GM12892 (cell line): ENCODE data around the gene KCNIP4.

Experiments
- DNase-seq: peaks from one replicate; pipeline ENCODE4 v3.0.0; 2011; ENCODE audit not compliant: insufficient read length
- FAIRE-seq: peaks from 2 replicates; lab custom pipeline; 2011; peaks lifted over from hg19 to GRCh38; lab: Jason Lieb, UNC
- POLR2A ChIP-seq: IDR thresholded peaks from 2 replicates; pipeline ENCODE4 v1.6.1; 2011; ENCODE audit warnings: low read depth, low read length, control low read depth
- POLR2AphosphoS5 ChIP-seq: IDR thresholded peaks from 2 replicates; pipeline ENCODE4 v1.6.1; 2011; ENCODE audit warnings: low read depth, low read length, control low read depth
- TAF1 ChIP-seq: IDR thresholded peaks from 2 replicates; pipeline ENCODE4 v1.6.1; 2011; ENCODE audit warnings: low read depth, mild to moderate bottlenecking, control low read depth, low read length, borderline replicate concordance

The KCNIP4 gene

DNA sequence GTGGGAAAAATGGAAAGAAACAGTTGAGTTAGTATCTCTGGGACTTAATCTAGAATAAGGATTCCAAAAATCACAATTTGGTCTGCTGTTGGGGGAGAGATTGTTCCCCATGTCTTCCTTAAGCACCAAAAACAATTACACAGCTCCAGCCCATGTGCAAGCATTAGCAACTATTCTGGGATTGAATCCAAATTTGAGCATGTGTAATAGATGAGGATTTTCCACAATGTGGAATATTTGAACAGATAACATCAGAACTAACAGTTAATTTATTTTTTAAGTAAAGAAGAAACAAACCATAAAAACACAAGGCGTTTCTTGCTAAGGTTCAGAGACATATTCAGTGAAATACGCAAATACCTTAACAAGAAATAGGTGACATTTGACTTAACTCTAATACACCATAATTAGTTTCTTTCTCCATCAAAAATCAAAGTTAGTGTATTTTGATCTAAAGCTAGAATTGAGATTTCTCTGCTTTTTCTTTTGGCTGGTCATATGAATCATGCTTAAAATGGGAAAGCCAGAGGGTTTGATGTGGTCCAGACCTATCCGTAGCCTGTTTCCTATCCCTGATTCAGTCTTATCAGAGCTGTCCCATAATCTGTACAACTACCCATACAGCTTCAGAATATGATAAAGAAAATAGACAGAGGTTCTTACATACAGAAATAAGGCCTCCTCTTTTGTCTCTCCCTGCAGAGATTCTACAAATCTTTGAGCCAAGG is 834.9 kb downstream of the KCNIP4 start:
- DNase-seq: no peak
- TF ChIP-seq TAF1: no peak
- no peak for TF ChIP-seq POLR2A
- TF ChIP-seq POLR2AphosphoS5: no peak
- FAIRE-seq: no peak

DNA sequence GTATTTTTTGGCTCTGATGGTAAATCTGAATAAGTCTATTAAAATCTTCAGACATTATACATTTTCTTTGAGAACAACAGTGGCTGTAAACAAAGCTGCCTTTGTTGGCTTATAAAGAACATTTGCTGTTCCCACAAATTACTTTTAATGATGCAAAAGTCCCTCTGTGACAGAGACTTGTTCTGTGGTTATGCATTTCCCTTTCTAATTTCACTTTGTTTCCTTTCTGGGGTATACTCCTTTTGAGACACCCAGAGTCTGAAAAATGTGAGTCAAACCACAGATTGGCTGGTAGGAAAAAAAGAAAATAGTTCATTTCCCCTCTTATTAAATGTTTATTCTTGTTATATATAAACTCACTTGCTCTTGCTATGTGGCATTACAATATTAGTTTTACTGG is 845.9 kb downstream of the KCNIP4 start:
- no peak for TF ChIP-seq POLR2AphosphoS5
- no peak for TF ChIP-seq TAF1
- TF ChIP-seq POLR2A: no peak
- DNase-seq (no peak), FAIRE-seq (no peak)

DNA sequence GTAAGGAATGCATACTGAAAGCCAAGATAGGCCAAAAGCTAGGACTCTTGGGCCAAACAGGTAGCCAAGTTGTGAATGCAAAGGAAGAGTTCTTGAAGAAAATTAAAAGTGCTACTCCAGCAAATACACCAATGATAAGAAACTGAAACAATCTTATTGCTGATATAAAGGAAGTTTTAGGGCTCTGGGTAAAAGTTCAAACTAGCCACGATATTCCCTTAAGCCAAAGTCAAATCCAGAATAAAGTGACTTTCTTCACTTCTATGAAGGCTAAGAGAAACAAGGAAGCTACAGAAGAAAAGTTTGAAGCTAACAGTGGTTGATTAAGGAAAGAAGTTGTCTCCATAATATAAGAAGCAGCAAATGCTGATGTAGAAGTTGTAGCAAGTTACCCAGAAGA is 850.7 kb downstream of the KCNIP4 start:
- DNase-seq: no peak
- TF ChIP-seq POLR2AphosphoS5 (no peak), POLR2A (no peak), TAF1 (no peak)
- no peak for FAIRE-seq

DNA sequence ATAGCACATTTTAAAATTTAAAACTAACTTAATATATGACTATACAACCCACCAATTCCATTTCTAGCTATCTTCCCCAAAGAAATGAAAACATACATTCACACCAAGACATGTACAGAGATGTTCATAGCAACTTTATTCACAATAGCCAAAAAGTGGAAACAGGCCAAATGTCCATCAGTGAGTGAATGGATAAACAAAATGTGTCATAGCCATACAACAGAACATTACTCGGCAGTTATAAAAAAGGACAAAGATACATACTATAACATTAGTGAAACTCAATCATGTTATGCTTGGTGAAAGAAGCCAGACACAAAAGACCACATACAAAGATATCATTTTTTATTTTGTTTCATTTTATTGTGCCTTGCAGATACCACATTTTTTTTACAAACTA is 851.5 kb downstream of the KCNIP4 start:
- no peak for FAIRE-seq

DNA sequence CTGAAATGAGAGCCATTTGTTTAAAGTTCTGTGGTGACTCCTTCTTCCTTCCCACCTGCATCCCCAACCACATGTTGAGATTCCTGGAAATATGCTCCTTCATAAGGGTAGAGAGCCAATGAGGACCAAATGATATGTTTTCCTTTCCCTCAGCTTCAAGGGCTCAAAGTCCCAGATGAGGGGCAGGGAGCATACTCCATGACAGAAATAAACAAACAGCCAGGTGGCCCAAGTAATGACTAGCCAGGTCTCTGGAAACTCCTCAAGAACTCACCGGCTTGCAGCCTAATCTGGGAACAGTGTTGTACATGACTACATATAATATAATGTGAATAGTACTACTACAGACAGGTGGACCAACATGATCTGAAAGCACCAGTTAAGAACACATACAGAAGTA is 856.0 kb downstream of the KCNIP4 start:
- FAIRE-seq (no peak), DNase-seq (no peak)
- TF ChIP-seq POLR2A (no peak), POLR2AphosphoS5 (no peak), TAF1 (no peak)

More for the DNA sequence above, 851.5 kb downstream of the KCNIP4 start:
- TF ChIP-seq TAF1: no peak
- TF ChIP-seq POLR2A: no peak
- no peak for TF ChIP-seq POLR2AphosphoS5
- no peak for DNase-seq

DNA sequence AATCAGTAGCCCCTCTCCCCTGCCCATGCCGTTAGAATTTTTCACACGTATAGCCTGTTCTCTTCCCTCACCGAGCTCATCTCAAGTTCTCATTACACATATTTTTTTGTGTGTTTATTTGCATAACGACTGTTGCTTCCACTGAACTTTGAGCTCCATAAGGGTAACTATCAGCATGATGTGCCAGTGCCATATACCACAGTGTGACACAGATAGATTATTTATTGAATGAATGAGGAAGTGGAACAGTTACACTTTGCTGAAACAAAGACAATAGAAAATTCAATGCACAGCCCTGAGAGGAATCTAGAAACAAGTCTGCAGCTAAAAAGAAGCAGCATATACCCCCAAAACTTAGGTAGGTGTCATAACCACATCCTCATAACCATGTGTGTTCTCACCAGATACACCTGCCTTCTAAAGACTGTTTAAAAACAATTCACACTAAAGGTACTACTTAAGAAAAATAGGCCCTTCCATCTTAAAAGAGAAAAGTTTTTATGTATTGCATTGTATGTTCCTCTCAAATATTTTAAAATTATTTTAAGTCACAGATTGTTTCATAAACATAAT is 858.4 kb downstream of the KCNIP4 start:
- TF ChIP-seq POLR2A: no peak
- TF ChIP-seq POLR2AphosphoS5: no peak
- no peak for TF ChIP-seq TAF1
- FAIRE-seq (no peak), DNase-seq (no peak)

DNA sequence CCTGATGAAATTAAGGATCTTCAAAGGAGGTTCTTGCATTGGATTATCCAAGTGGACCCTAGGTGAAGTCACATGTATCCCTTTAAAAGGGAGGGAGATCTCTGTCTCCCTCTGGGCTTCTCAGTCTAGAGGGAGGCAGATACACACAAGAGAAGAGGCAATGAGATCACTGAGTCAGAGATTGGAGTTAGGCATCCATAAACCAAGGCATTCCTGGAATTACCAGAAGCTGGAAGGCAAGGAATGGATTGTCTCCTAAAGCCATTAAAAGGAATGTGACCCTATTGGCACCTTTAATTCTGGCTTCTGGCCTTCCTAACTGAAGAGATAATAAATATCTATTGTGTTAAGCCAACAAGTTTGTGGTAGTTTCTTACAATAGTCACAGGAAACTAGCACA is 865.2 kb downstream of the KCNIP4 start:
- FAIRE-seq: no peak

DNA sequence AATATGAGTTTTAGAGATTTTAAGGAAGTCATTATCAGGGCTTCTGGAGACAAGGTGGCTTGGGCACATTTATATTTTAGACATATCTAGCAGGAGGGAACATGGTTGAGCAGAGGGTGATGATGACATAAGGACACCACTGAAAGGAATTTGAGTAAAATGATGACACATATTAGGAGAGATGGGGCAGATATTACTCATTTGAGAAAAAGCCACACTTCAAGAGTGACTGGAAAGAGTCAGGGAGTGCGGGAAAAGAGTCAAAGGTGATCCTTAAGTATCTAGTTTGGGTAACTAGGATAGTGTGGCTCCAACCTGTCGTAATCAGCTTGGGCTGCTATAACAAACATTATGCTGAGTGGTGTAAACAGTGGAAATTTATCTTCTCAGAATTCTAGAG is 870.6 kb downstream of the KCNIP4 start:
- no peak for DNase-seq
- TF ChIP-seq POLR2A: no peak
- no peak for FAIRE-seq

More for the DNA sequence above, 865.2 kb downstream of the KCNIP4 start:
- TF ChIP-seq POLR2A (no peak), POLR2AphosphoS5 (no peak), TAF1 (no peak)
- DNase-seq: no peak

DNA sequence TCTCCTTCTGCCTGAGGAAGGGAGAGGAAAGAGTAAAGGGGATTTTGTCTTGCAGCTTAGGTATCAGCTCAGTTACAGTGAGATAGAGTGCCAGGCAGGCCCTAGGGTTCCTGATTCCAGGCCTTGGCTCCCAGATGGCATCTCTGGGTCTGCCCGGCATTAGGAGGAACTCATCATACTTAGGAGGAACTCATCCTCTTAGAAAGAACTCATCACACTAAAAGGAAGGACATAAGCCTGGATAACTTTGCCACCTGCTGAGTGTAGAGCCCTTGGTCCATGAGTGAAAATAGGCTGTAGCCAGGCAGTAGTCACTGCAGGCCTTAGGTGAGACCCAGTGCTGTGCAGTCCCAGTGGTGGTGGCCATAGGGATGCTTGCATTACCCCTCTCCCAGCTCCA is 881.2 kb downstream of the KCNIP4 start:
- FAIRE-seq (no peak), DNase-seq (no peak)
- TF ChIP-seq POLR2A (no peak), TAF1 (no peak), POLR2AphosphoS5 (no peak)

DNA sequence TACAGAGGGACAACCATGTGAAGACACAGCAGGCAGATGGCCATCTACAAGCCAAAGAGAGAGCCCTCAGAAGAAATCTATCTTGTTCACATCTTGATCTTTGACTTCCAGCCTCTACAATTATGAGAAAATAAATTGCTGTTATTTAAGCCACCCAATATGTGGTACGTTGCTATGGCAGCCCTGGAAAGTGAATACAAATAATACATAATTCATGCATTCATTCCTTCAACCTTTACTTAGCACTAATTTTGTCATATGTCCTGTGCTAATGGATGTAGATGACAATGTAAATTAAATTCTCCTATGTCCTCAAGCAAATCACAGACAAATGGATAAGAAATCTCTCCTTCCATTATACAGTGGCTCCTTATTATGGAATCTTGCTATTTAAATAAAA is 886.7 kb downstream of the KCNIP4 start:
- DNase-seq (no peak), FAIRE-seq (no peak)
- no peak for TF ChIP-seq TAF1
- no peak for TF ChIP-seq POLR2A
- TF ChIP-seq POLR2AphosphoS5: no peak

DNA sequence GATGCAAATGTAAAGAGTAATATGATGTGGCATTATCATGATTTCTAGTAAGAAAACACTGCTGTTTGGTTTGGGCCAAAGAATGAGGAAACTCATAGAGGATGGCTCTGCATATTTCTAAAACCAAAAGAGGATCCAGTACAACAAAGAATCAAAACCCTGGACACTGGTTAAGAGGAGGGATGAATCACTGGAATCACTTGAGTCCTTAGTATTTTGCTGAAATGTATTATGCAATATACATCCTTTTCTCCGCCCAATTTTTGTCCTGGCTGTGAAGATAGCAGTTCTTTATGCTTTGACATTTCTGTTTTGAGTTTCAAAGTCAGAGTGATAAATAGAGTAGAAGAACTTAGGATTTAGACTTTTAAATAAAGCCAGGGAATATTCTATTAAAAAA is 902.4 kb downstream of the KCNIP4 start:
- DNase-seq: no peak
- TF ChIP-seq POLR2AphosphoS5 (no peak), POLR2A (no peak), TAF1 (no peak)
- FAIRE-seq: no peak

DNA sequence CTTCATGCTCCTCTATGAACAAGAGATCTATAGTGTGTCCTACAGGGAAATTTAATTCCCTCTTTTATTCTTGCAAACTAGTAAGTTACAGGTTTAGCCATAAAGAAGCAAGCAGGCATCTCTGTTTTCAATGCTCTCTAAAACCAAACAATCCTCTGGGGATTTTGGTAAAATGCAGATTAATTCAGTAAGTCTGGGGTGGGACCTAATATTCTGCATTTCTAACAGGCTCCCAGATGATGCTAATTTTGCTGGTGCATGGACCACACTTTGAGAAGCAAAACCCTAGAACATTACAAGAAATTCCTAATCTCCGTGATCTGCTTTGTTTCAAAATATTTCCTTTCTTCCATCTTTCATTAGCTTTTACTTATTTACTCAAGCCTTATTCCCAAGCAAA is 903.5 kb downstream of the KCNIP4 start:
- FAIRE-seq: no peak
- TF ChIP-seq TAF1: no peak
- TF ChIP-seq POLR2A: no peak
- no peak for TF ChIP-seq POLR2AphosphoS5
- no peak for DNase-seq

DNA sequence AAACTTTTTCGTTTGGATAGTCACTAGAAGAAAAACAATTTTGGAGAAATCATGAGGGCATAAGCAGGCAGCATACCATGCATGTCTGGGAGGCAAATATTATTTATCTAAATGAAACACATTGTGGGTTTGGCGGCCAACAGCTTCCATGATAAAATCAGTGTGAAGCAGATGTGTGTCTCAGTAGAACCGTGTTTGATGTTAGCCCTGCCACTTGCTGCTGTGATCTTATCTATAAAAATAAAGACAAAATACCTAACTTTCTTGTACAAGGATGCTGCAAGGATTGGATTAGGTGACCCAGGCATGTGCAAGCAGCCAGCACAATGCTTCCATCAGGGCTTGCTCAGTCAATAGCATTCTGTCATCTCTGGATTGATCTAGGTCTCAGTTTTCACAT is 906.9 kb downstream of the KCNIP4 start:
- TF ChIP-seq TAF1 (no peak), POLR2AphosphoS5 (no peak), POLR2A (no peak)
- DNase-seq (no peak), FAIRE-seq (no peak)
